HEK293 (cell line): ENCODE measurements around the gene TIGAR.

Experiments
- CTCF ChIA-PET: fragments of 350-600 bp; formaldehyde crosslinking; extraction: SDS; loops from one replicate; lab custom pipeline; 2021; ENCODE audit warnings: antibody characterized with exemption; lab: Yijun Ruan, JAX
- POLR2A ChIA-PET: fragments of 300-600 bp; formaldehyde crosslinking; extraction: SDS; loops from one replicate; lab custom pipeline; 2020; ENCODE audit warnings: antibody characterized with exemption, inconsistent platforms; lab: Yijun Ruan, JAX
- H3K27ac ChIP-seq: fragments of 200-500 bp; sonication (Bioruptor generic); 2 replicates; pipeline ENCODE4 v1.5.1; 2014; ENCODE audit warnings: low read depth, low read length, control low read depth, inconsistent platforms; ENCODE audit errors: extremely low read depth
- H3K36me3 ChIP-seq, 2 experiments: fragments of 200-500 bp in 1 of 2; sonication (Bioruptor generic) in 1 of 2; 1 replicate in 1 of 2; 2 replicates in 1 of 2; pipeline ENCODE4 v1.5.1; 2014 to 2017; ENCODE audit warnings: inconsistent platforms in 2 of 2, low read length in 2 of 2; ENCODE audit not compliant: control insufficient read depth in 2 of 2, insufficient read depth in 1 of 2
- H3K4me1 ChIP-seq: fragments of 200-500 bp; sonication (Bioruptor generic); 2 replicates; pipeline ENCODE4 v1.5.1; 2014; ENCODE audit warnings: mild to moderate bottlenecking, low read length, inconsistent platforms; ENCODE audit not compliant: control insufficient read depth, insufficient read depth
- H3K4me3 ChIP-seq: 2 replicates; pipeline ENCODE4 v1.5.1; 2011; ENCODE audit warnings: low read depth, mild to moderate bottlenecking, control low read depth, low read length, moderate library complexity
- H3K9me3 ChIP-seq: fragments of 200-500 bp; sonication (Bioruptor generic); 2 replicates; pipeline ENCODE4 v1.5.1; 2014; ENCODE audit warnings: low read depth, low read length, inconsistent platforms; ENCODE audit not compliant: control insufficient read depth, insufficient read depth
- KLF8 ChIP-seq: fragments of 450-650 bp; formaldehyde crosslinking; IDR thresholded peaks from 2 replicates; pipeline ENCODE4 v1.5.1; 2016; ENCODE audit warnings: missing biosample characterization, missing genetic modification characterization
- SALL2 ChIP-seq: fragments of 450-650 bp; formaldehyde crosslinking; IDR thresholded peaks from 2 replicates; pipeline ENCODE4 v1.5.0; 2017; ENCODE audit warnings: missing biosample characterization, mild to moderate bottlenecking, missing genetic modification characterization, borderline replicate concordance
- ZFP69B ChIP-seq: fragments of 450-650 bp; formaldehyde crosslinking; IDR thresholded peaks from 2 replicates; pipeline ENCODE4 v1.5.1; 2016; ENCODE audit warnings: missing biosample characterization, missing genetic modification characterization
- ZNF112 ChIP-seq: fragments of 450-650 bp; formaldehyde crosslinking; IDR thresholded peaks from 2 replicates; pipeline ENCODE4 v1.5.0; 2017; ENCODE audit warnings: missing biosample characterization, missing genetic modification characterization
- ZNF140 ChIP-seq: fragments of 450-650 bp; formaldehyde crosslinking; IDR thresholded peaks from 2 replicates; pipeline ENCODE4 v1.5.1; 2016; ENCODE audit warnings: missing biosample characterization, missing genetic modification characterization
- ZNF274 ChIP-seq, 2 experiments: fragments of 200-500 bp in 1 of 2; fragments of 450-650 bp in 1 of 2; sonication (Bioruptor generic) in 1 of 2; formaldehyde crosslinking in 1 of 2; IDR thresholded peaks; 2 replicates each; pipeline versions ENCODE4 v1.5.1 to v1.6.1; 2014 to 2016; ENCODE audit warnings: borderline replicate concordance in 1 of 2, inconsistent platforms in 1 of 2, low read length in 1 of 2, missing biosample characterization in 1 of 2, missing genetic modification characterization in 1 of 2
- ZNF473 ChIP-seq: fragments of 450-650 bp; formaldehyde crosslinking; IDR thresholded peaks from 2 replicates; pipeline ENCODE4 v1.5.1; 2017; ENCODE audit warnings: missing biosample characterization, missing genetic modification characterization
- ZNF555 ChIP-seq: fragments of 450-650 bp; formaldehyde crosslinking; conservative IDR thresholded peaks from 2 replicates; pipeline ENCODE4 v1.5.1; 2017; ENCODE audit warnings: missing biosample characterization, mild to moderate bottlenecking, missing genetic modification characterization, inconsistent platforms
- ZNF571 ChIP-seq: fragments of 450-650 bp; formaldehyde crosslinking; IDR thresholded peaks from 2 replicates; pipeline ENCODE4 v1.5.0; 2017; ENCODE audit warnings: missing biosample characterization, missing genetic modification characterization
- ZNF596 ChIP-seq: fragments of 450-650 bp; IDR thresholded peaks from 2 replicates; pipeline ENCODE4 v1.5.0; 2018; ENCODE audit warnings: missing biosample characterization, mild to moderate bottlenecking, missing genetic modification characterization, moderate library complexity
- TF ChIP-seq, protein P1 (sequence below): fragments of 450-650 bp; formaldehyde crosslinking; IDR thresholded peaks from 2 replicates; pipeline ENCODE4 v1.5.1; 2016; ENCODE audit warnings: missing biosample characterization, missing genetic modification characterization
- TF ChIP-seq, protein P2 (sequence below): fragments of 450-650 bp; formaldehyde crosslinking; IDR thresholded peaks from 2 replicates; pipeline ENCODE4 v1.5.1; 2016; ENCODE audit warnings: missing biosample characterization, missing genetic modification characterization
- TF ChIP-seq, protein P3 (sequence below): fragments of 450-650 bp; formaldehyde crosslinking; optimal IDR thresholded peaks from 2 replicates; pipeline ENCODE3; 2016; ENCODE audit warnings: missing biosample characterization, mild to moderate bottlenecking, missing genetic modification characterization
- TF ChIP-seq, protein P4 (sequence below): fragments of 450-650 bp; formaldehyde crosslinking; IDR thresholded peaks from 2 replicates; pipeline ENCODE4 v1.5.1; 2016; ENCODE audit warnings: missing biosample characterization, missing genetic modification characterization, low read depth
- TF ChIP-seq, protein P5 (sequence below): fragments of 450-650 bp; formaldehyde crosslinking; conservative IDR thresholded peaks from 2 replicates; pipeline ENCODE4 v1.5.1; 2016; ENCODE audit warnings: low read depth, missing biosample characterization, missing genetic modification characterization
- TF ChIP-seq, protein P6 (sequence below): fragments of 450-650 bp; formaldehyde crosslinking; IDR thresholded peaks from 2 replicates; pipeline ENCODE4 v1.5.1; 2016; ENCODE audit warnings: missing biosample characterization, missing genetic modification characterization

The TIGAR gene

DNA sequence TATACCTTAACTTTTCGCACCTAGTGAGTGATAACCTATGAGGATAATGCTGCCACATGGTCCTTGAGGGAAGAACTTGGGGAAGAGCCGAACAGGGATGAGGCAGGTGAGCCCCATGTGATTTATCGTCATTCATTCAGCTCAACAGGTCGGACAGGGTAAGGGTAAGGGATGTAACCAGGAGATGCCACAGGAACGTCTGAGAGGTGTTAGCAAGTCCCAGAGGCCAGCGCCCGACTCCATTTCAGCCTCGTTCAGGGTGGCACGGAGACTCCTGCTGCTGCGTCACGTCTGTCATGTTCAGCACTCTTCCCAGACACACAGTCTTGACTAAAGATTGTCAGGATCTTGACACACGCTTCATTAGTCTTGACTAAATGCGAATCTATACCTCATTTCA is 23.4 kb upstream of the TIGAR start:
- TF ChIP-seq, protein P1, sequence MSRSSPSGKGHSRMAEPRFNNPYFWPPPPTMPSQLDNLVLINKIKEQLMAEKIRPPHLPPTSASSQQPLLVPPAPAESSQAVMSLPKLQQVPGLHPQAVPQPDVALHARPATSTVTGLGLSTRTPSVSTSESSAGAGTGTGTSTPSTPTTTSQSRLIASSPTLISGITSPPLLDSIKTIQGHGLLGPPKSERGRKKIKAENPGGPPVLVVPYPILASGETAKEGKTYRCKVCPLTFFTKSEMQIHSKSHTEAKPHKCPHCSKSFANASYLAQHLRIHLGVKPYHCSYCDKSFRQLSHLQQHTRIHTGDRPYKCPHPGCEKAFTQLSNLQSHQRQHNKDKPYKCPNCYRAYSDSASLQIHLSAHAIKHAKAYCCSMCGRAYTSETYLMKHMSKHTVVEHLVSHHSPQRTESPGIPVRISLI (tag by site-specific recombination) = 0 out of 2 replicates have a peak, but pooled peaks have one; percentile 19
- no peak for TF ChIP-seq ZNF112 (tag by site-specific recombination)
- no peak for TF ChIP-seq ZNF596 (tag by site-specific recombination)
- TF ChIP-seq, protein P2, sequence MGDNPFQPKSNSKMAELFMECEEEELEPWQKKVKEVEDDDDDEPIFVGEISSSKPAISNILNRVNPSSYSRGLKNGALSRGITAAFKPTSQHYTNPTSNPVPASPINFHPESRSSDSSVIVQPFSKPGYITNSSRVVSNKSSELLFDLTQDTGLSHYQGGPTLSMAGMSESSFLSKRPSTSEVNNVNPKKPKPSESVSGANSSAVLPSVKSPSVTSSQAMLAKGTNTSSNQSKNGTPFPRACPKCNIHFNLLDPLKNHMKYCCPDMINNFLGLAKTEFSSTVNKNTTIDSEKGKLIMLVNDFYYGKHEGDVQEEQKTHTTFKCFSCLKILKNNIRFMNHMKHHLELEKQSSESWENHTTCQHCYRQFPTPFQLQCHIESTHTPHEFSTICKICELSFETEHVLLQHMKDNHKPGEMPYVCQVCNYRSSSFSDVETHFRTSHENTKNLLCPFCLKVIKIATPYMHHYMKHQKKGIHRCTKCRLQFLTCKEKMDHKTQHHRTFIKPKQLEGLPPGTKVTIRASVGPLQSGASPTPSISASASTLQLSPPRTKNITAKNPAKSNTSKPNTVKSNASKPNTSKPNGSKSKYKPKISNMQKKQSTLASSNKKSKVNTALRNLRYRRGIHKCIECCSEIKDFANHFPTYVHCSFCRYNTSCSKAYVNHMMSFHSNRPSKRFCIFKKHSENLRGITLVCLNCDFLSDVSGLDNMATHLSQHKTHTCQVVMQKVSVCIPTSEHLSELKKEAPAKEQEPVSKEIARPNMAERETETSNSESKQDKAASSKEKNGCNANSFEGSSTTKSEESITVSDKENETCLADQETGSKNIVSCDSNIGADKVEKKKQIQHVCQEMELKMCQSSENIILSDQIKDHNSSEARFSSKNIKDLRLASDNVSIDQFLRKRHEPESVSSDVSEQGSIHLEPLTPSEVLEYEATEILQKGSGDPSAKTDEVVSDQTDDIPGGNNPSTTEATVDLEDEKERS = no peak
- TF ChIP-seq ZNF555 (tag by site-specific recombination) = no peak
- TF ChIP-seq, protein P3, sequence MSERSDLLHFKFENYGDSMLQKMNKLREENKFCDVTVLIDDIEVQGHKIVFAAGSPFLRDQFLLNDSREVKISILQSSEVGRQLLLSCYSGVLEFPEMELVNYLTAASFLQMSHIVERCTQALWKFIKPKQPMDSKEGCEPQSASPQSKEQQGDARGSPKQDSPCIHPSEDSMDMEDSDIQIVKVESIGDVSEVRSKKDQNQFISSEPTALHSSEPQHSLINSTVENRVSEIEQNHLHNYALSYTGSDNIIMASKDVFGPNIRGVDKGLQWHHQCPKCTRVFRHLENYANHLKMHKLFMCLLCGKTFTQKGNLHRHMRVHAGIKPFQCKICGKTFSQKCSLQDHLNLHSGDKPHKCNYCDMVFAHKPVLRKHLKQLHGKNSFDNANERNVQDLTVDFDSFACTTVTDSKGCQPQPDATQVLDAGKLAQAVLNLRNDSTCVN (tag by site-specific recombination) = no peak
- ChIA-PET POLR2A (no interaction called here), CTCF (no interaction called here)
- Histone ChIP-seq H3K9me3 (no peaks in the 10 kb centered on the region), H3K4me1 (no peaks in the 10 kb centered on the region), H3K4me3 (no peak overlapping the region), H3K36me3 (peaks cover 25 to 58% of the 10 kb centered on the region in 2 experiments), H3K27ac (no peak overlapping the region)

DNA sequence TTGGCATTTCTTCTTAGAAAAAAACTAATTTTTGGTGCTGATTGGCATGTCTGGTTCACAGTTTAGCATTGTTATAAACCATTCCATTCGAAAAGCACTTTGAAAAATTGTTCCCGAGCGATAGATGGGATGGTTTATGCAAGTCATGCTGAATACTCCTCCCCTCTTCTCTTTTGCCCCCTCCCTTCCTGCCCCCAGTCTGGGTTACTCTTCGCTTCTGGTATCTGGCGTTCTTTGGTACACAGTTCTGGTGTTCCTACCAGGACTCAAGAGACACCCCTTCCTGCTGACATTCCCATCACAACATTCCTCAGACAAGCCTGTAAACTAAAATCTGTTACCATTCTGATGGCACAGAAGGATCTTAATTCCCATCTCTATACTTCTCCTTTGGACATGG is 20.1 kb upstream of the TIGAR start:
- Histone ChIP-seq H3K4me1 (no peaks in the 10 kb centered on the region), H3K9me3 (no peaks in the 10 kb centered on the region), H3K27ac (no peak overlapping the region), H3K36me3 (peaks cover 25 to 56% of the 10 kb centered on the region in 2 experiments), H3K4me3 (no peak overlapping the region)
- POLR2A ChIA-PET = interaction anchor here (0.7 kb wide), 1 partner anchor 427 kb away, joined by 3 read pairs; no protein-coding TSS in a partner anchor
- CTCF ChIA-PET = no interaction called here
- TF ChIP-seq ZNF140 (tag by site-specific recombination) (no peak), KLF8 (tag by site-specific recombination) (no peak), ZNF274 (IDR thresholded peaks at IDR 0.05; ENCODE audit: low read length) (no peak), ZNF274 (tag by site-specific recombination; IDR thresholded peaks at IDR 0.05; ENCODE audit: borderline replicate concordance) (no peak), ZFP69B (tag by site-specific recombination) (no peak), ZNF473 (tag by site-specific recombination) (no peak), ZNF571 (tag by site-specific recombination) (no peak), SALL2 (tag by site-specific recombination) (no peak)
- TF ChIP-seq, protein P4, sequence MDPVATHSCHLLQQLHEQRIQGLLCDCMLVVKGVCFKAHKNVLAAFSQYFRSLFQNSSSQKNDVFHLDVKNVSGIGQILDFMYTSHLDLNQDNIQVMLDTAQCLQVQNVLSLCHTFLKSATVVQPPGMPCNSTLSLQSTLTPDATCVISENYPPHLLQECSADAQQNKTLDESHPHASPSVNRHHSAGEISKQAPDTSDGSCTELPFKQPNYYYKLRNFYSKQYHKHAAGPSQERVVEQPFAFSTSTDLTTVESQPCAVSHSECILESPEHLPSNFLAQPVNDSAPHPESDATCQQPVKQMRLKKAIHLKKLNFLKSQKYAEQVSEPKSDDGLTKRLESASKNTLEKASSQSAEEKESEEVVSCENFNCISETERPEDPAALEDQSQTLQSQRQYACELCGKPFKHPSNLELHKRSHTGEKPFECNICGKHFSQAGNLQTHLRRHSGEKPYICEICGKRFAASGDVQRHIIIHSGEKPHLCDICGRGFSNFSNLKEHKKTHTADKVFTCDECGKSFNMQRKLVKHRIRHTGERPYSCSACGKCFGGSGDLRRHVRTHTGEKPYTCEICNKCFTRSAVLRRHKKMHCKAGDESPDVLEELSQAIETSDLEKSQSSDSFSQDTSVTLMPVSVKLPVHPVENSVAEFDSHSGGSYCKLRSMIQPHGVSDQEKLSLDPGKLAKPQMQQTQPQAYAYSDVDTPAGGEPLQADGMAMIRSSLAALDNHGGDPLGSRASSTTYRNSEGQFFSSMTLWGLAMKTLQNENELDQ (tag by site-specific recombination) = no peak
- TF ChIP-seq, protein P5, sequence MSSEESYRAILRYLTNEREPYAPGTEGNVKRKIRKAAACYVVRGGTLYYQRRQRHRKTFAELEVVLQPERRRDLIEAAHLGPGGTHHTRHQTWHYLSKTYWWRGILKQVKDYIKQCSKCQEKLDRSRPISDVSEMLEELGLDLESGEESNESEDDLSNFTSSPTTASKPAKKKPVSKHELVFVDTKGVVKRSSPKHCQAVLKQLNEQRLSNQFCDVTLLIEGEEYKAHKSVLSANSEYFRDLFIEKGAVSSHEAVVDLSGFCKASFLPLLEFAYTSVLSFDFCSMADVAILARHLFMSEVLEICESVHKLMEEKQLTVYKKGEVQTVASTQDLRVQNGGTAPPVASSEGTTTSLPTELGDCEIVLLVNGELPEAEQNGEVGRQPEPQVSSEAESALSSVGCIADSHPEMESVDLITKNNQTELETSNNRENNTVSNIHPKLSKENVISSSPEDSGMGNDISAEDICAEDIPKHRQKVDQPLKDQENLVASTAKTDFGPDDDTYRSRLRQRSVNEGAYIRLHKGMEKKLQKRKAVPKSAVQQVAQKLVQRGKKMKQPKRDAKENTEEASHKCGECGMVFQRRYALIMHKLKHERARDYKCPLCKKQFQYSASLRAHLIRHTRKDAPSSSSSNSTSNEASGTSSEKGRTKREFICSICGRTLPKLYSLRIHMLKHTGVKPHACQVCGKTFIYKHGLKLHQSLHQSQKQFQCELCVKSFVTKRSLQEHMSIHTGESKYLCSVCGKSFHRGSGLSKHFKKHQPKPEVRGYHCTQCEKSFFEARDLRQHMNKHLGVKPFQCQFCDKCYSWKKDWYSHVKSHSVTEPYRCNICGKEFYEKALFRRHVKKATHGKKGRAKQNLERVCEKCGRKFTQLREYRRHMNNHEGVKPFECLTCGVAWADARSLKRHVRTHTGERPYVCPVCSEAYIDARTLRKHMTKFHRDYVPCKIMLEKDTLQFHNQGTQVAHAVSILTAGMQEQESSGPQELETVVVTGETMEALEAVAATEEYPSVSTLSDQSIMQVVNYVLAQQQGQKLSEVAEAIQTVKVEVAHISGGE = no peak
- TF ChIP-seq, protein P6, sequence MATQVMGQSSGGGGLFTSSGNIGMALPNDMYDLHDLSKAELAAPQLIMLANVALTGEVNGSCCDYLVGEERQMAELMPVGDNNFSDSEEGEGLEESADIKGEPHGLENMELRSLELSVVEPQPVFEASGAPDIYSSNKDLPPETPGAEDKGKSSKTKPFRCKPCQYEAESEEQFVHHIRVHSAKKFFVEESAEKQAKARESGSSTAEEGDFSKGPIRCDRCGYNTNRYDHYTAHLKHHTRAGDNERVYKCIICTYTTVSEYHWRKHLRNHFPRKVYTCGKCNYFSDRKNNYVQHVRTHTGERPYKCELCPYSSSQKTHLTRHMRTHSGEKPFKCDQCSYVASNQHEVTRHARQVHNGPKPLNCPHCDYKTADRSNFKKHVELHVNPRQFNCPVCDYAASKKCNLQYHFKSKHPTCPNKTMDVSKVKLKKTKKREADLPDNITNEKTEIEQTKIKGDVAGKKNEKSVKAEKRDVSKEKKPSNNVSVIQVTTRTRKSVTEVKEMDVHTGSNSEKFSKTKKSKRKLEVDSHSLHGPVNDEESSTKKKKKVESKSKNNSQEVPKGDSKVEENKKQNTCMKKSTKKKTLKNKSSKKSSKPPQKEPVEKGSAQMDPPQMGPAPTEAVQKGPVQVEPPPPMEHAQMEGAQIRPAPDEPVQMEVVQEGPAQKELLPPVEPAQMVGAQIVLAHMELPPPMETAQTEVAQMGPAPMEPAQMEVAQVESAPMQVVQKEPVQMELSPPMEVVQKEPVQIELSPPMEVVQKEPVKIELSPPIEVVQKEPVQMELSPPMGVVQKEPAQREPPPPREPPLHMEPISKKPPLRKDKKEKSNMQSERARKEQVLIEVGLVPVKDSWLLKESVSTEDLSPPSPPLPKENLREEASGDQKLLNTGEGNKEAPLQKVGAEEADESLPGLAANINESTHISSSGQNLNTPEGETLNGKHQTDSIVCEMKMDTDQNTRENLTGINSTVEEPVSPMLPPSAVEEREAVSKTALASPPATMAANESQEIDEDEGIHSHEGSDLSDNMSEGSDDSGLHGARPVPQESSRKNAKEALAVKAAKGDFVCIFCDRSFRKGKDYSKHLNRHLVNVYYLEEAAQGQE (tag by site-specific recombination) = no peak
